Liver (tissue), 9 donors: ENCODE measurements around the gene ACSF2. TPM values are rescaled to one million over a fixed set of nuclear protein-coding genes. Genes with fewer than 3 reads are reported as not detected.

Experiments used
- DNase-seq: peaks from one replicate; pipeline ENCODE4 v3.0.0-alpha.2; 2017; ENCODE audit warnings: low spot score
- H3K27ac ChIP-seq, 2 donors: one replicate each; pipeline ENCODE4 v1.7.0; 2013; ENCODE audit warnings: inconsistent platforms in 2 of 2, low read length in 2 of 2, control low read depth in 1 of 2, low read depth in 1 of 2, mild to moderate bottlenecking in 1 of 2
- H3K27me3 ChIP-seq, 4 donors: one replicate each; pipeline versions ENCODE4 v1.6.1 to v1.7.0; 2013; ENCODE audit warnings: low read length in 3 of 4, inconsistent platforms in 1 of 4, mild to moderate bottlenecking in 1 of 4, moderate library complexity in 1 of 4; ENCODE audit not compliant: control insufficient read depth in 4 of 4, insufficient read depth in 4 of 4
- H3K36me3 ChIP-seq, 4 donors: one replicate each; pipeline versions ENCODE4 v1.6.1 to v1.7.0; 2013; ENCODE audit warnings: low read length in 3 of 4, mild to moderate bottlenecking in 3 of 4, low read depth in 1 of 4, moderate library complexity in 1 of 4; ENCODE audit not compliant: control insufficient read depth in 4 of 4, insufficient read depth in 3 of 4
- H3K4me1 ChIP-seq, 4 donors: one replicate each; pipeline versions ENCODE4 v1.6.1 to v1.7.0; 2013; ENCODE audit warnings: low read length in 3 of 4, mild to moderate bottlenecking in 3 of 4, moderate library complexity in 1 of 4; ENCODE audit not compliant: control insufficient read depth in 4 of 4, insufficient read depth in 4 of 4
- H3K4me3 ChIP-seq, 3 donors: one replicate each; pipeline versions ENCODE4 v1.6.1 to v1.7.0; 2013; ENCODE audit warnings: low read length in 3 of 3, control low read depth in 1 of 3, low read depth in 1 of 3, mild to moderate bottlenecking in 1 of 3
- H3K9ac ChIP-seq, 2 donors: one replicate each; pipeline ENCODE4 v1.7.0; 2013; ENCODE audit warnings: low read length in 2 of 2, mild to moderate bottlenecking in 2 of 2, moderate library complexity in 2 of 2, control low read depth in 1 of 2, low read depth in 1 of 2
- H3K9me3 ChIP-seq, 4 donors: one replicate each; pipeline versions ENCODE4 v1.6.1 to v1.7.0; 2013; ENCODE audit warnings: low read length in 3 of 4; ENCODE audit not compliant: control insufficient read depth in 4 of 4
- EGR1 ChIP-seq, 2 donors: IDR thresholded peaks; 2 replicates each; pipeline ENCODE4 v1.6.1; 2016 to 2018; ENCODE audit warnings: antibody characterized with exemption in 2 of 2, low read depth in 2 of 2
- FOXA1 ChIP-seq: IDR thresholded peaks from 2 replicates; pipeline ENCODE4 v1.6.1; 2016; ENCODE audit warnings: antibody characterized with exemption
- FOXA2 ChIP-seq: IDR thresholded peaks from 2 replicates; pipeline ENCODE4 v1.6.1; 2016; ENCODE audit warnings: antibody characterized with exemption
- GABPA ChIP-seq, 2 donors: IDR thresholded peaks in 1 of 2; conservative IDR thresholded peaks in 1 of 2; 2 replicates each; pipeline ENCODE4 v1.6.1; 2016; ENCODE audit warnings: antibody characterized with exemption in 2 of 2, mild to moderate bottlenecking in 1 of 2, moderate library complexity in 1 of 2
- HNF4G ChIP-seq: IDR thresholded peaks from 2 replicates; pipeline ENCODE4 v1.6.1; 2016; ENCODE audit warnings: antibody characterized with exemption
- NR2F2 ChIP-seq: IDR thresholded peaks from 2 replicates; pipeline ENCODE4 v1.6.1; 2016; ENCODE audit warnings: antibody characterized with exemption
- RAD21 ChIP-seq, 2 donors: IDR thresholded peaks; 2 replicates each; pipeline ENCODE4 v1.6.1; 2016; ENCODE audit warnings: antibody characterized with exemption in 2 of 2, mild to moderate bottlenecking in 2 of 2
- RXRA ChIP-seq, 2 donors: IDR thresholded peaks; 2 replicates each; pipeline ENCODE4 v1.6.1; 2017 to 2018; ENCODE audit warnings: antibody characterized with exemption in 2 of 2, mild to moderate bottlenecking in 1 of 2
- SP1 ChIP-seq: IDR thresholded peaks from 2 replicates; pipeline ENCODE4 v1.6.1; 2018; ENCODE audit warnings: antibody characterized with exemption, mild to moderate bottlenecking
- TAF1 ChIP-seq: conservative IDR thresholded peaks from 2 replicates; pipeline ENCODE4 v1.6.1; 2016; ENCODE audit warnings: antibody characterized with exemption, mild to moderate bottlenecking
- YY1 ChIP-seq: IDR thresholded peaks from 2 replicates; pipeline ENCODE4 v1.6.1; 2016; ENCODE audit warnings: antibody characterized with exemption, mild to moderate bottlenecking
- WGBS: extraction: QIAGEN DNeasy Blood & Tissue Kit; methylation state at CpG from one replicate; pipeline ENCODE4 v1.1.7; 2013; 5-methylcytosine and 5-hydroxymethylcytosine counted together
- polyA plus RNA-seq, 2 donors: library from polyadenylated mRNA; stranded (reverse) in 1 of 2; unstranded in 1 of 2; fragments of 200-250 nt in 1 of 2; fragments of >200 nt in 1 of 2; fragmentation: Nextera tagmentation in 1 of 2; extraction: Ambion mirVana in 1 of 2; gene quantifications; one replicate each; pipeline versions ENCODE4 v1.2.1 to v1.2.3, GENCODE V29; 2013 to 2015
- total RNA-seq, 2 donors: library from RNA; depleted of rRNA; stranded (reverse); fragments of >200 nt; gene quantifications; one replicate each; pipeline ENCODE4 v1.2.3, GENCODE V29; 2014
- TF ChIP-seq, protein P1 (sequence below): fragments of 150-350 bp; IDR thresholded peaks from 2 replicates; pipeline ENCODE4 v1.5.1; 2017; ENCODE audit warnings: improper control_type of control experiment, low read depth, low read length; ENCODE audit not compliant: missing input control
- TF ChIP-seq, protein P2 (sequence below): IDR thresholded peaks from 2 replicates; pipeline ENCODE4 v1.6.1; 2016; ENCODE audit warnings: antibody characterized with exemption
- TF ChIP-seq, protein P3 (sequence below): IDR thresholded peaks from 2 replicates; pipeline ENCODE4 v1.6.1; 2016; ENCODE audit warnings: antibody characterized with exemption, mild to moderate bottlenecking
- TF ChIP-seq, protein P4 (sequence below): IDR thresholded peaks from 2 replicates; pipeline ENCODE4 v1.6.1; 2016; ENCODE audit warnings: antibody characterized with exemption
- donor health status: healthy.
- donor health status: healthy.
- donor health status: healthy.
- donor health status: healthy.
- donor health status: healthy.

Gene ACSF2
- total and polyA plus RNA-seq, 4 donors, result 18.9 to 34.3 (median 21.1) TPM

DNA sequence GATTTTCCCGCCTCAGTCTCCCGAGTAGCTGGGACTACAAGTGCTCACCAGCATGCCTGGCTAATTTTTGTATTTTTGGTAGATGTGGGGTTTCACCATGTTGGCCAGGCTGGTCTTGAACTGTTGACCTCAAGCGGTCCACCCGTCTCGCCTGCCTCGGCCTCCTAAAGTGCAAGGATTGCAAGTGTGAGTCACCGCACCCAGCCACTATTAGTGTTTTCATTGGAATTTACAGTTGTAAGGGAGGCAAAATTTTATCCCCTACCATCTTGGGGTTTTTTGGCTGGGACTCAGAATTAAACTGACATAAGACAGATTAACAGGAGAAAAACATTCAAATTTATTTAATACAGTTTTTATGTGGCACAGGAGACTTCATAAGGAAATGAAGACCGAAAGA is 69.9 kb downstream of the ACSF2 start:
- TF ChIP-seq YY1 (no peak), HNF4G (no peak), SP1 (no peak), RAD21 (IDR thresholded peaks at IDR 0.05) (no peak), NR2F2 (no peak), RXRA (IDR thresholded peaks at IDR 0.05) (no peak), GABPA (IDR thresholded peaks at IDR 0.05 in 1 of 2, conservative IDR thresholded peaks at IDR 0.05 in 1 of 2) (no peak), TAF1 (no peak)
- TF ChIP-seq, protein P1, sequence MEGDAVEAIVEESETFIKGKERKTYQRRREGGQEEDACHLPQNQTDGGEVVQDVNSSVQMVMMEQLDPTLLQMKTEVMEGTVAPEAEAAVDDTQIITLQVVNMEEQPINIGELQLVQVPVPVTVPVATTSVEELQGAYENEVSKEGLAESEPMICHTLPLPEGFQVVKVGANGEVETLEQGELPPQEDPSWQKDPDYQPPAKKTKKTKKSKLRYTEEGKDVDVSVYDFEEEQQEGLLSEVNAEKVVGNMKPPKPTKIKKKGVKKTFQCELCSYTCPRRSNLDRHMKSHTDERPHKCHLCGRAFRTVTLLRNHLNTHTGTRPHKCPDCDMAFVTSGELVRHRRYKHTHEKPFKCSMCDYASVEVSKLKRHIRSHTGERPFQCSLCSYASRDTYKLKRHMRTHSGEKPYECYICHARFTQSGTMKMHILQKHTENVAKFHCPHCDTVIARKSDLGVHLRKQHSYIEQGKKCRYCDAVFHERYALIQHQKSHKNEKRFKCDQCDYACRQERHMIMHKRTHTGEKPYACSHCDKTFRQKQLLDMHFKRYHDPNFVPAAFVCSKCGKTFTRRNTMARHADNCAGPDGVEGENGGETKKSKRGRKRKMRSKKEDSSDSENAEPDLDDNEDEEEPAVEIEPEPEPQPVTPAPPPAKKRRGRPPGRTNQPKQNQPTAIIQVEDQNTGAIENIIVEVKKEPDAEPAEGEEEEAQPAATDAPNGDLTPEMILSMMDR, result no peak
- Histone ChIP-seq H3K9me3 (no peaks in the 10 kb centered on the region), H3K27me3 (no peaks in the 10 kb centered on the region), H3K4me1 (no peaks in the 10 kb centered on the region), H3K27ac (no peak overlapping the region), H3K36me3 (no peaks in the 10 kb centered on the region), H3K9ac (no peak overlapping the region), H3K4me3 (no peak overlapping the region)
- DNase-seq, result no peak
- 98% methylated on average over 8 of the region's 8 CpGs for WGBS

DNA sequence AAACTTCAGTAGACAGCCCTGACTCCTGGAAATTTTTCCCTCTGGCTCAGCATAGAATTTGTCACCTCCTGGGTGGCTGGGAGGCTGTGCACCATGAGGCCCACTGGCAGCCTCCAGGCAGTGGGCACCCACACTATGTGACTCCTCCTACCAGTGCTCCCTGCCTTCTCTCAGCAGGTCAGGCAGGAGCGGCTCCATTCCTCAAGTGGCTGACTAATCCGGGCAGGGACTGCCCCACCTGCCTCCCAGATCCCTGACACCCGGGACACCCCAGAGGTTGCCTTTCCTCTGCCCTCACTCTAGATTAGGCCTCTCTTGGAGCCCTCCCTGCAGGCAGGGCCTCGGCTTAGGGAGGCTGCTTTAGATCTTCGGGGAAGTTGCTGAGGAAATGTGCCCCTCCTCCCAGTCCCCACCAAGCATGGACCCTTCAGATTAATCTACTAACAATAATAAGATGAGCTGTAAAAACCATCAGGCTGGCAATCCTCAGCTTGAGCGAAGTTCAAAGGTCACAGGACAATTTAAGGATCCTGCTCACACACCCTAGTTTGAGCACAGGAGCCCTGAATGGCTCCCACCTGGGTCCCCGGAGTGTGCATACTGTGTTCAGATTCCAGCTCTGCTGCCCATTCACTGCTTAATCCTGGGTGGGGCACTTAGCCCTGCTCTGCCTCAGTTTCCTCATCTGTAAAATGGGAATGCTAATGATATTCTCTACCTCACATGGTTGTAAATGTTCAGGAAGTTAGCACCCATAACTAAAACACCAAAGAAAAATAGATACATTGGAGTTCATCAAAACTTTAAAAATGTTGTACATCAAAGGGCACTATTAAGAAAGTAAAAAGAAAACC is 72.2 kb downstream of the ACSF2 start:
- Histone ChIP-seq H3K4me3 (no peak overlapping the region), H3K36me3 (no peaks in the 10 kb centered on the region), H3K9me3 (no peaks in the 10 kb centered on the region), H3K4me1 (no peaks in the 10 kb centered on the region), H3K27me3 (no peaks in the 10 kb centered on the region), H3K9ac (no peak overlapping the region), H3K27ac (no peak overlapping the region)
- 76% methylated on average over 7 of the region's 7 CpGs for WGBS
- no peak for DNase-seq
- TF ChIP-seq, protein P1, result no peak
- TF ChIP-seq NR2F2 (no peak), GABPA (IDR thresholded peaks at IDR 0.05 in 1 of 2, conservative IDR thresholded peaks at IDR 0.05 in 1 of 2) (no peak), RAD21 (IDR thresholded peaks at IDR 0.05) (no peak), RXRA (IDR thresholded peaks at IDR 0.05) (no peak), EGR1 (IDR thresholded peaks at IDR 0.05; ENCODE audit: low read depth in 2 of 2) (no peak), YY1 (no peak), HNF4G (no peak), FOXA2 (no peak), SP1 (no peak), FOXA1 (no peak), TAF1 (no peak)
- TF ChIP-seq, protein P2, sequence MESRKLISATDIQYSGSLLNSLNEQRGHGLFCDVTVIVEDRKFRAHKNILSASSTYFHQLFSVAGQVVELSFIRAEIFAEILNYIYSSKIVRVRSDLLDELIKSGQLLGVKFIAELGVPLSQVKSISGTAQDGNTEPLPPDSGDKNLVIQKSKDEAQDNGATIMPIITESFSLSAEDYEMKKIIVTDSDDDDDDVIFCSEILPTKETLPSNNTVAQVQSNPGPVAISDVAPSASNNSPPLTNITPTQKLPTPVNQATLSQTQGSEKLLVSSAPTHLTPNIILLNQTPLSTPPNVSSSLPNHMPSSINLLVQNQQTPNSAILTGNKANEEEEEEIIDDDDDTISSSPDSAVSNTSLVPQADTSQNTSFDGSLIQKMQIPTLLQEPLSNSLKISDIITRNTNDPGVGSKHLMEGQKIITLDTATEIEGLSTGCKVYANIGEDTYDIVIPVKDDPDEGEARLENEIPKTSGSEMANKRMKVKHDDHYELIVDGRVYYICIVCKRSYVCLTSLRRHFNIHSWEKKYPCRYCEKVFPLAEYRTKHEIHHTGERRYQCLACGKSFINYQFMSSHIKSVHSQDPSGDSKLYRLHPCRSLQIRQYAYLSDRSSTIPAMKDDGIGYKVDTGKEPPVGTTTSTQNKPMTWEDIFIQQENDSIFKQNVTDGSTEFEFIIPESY, result no peak
- TF ChIP-seq, protein P3, sequence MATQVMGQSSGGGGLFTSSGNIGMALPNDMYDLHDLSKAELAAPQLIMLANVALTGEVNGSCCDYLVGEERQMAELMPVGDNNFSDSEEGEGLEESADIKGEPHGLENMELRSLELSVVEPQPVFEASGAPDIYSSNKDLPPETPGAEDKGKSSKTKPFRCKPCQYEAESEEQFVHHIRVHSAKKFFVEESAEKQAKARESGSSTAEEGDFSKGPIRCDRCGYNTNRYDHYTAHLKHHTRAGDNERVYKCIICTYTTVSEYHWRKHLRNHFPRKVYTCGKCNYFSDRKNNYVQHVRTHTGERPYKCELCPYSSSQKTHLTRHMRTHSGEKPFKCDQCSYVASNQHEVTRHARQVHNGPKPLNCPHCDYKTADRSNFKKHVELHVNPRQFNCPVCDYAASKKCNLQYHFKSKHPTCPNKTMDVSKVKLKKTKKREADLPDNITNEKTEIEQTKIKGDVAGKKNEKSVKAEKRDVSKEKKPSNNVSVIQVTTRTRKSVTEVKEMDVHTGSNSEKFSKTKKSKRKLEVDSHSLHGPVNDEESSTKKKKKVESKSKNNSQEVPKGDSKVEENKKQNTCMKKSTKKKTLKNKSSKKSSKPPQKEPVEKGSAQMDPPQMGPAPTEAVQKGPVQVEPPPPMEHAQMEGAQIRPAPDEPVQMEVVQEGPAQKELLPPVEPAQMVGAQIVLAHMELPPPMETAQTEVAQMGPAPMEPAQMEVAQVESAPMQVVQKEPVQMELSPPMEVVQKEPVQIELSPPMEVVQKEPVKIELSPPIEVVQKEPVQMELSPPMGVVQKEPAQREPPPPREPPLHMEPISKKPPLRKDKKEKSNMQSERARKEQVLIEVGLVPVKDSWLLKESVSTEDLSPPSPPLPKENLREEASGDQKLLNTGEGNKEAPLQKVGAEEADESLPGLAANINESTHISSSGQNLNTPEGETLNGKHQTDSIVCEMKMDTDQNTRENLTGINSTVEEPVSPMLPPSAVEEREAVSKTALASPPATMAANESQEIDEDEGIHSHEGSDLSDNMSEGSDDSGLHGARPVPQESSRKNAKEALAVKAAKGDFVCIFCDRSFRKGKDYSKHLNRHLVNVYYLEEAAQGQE, result no peak
- TF ChIP-seq, protein P4, sequence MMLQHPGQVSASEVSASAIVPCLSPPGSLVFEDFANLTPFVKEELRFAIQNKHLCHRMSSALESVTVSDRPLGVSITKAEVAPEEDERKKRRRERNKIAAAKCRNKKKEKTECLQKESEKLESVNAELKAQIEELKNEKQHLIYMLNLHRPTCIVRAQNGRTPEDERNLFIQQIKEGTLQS, result no peak
